Progenitor cell of endocrine pancreas (in vitro differentiated cells): ENCODE data around the gene CSRNP3. TPM values are rescaled to one million over a fixed set of nuclear protein-coding genes. Genes with fewer than 3 reads are reported as not detected.

Experiments
- DNase-seq: peaks from one replicate; pipeline ENCODE4 v3.0.0; 2021; ENCODE audit warnings: low spot score; ENCODE audit not compliant: unreplicated experiment
- H3K27ac Mint-ChIP-seq: 2 replicates; pipeline ENCODE4 v1.8.0; 2021; ENCODE audit warnings: mild to moderate bottlenecking, moderate library complexity, mixed read lengths
- H3K27me3 Mint-ChIP-seq: 2 replicates; pipeline ENCODE4 v1.8.0; 2021; ENCODE audit warnings: mixed read lengths
- H3K36me3 Mint-ChIP-seq: 2 replicates; pipeline ENCODE4 v1.8.0; 2022; ENCODE audit warnings: mixed read lengths; ENCODE audit not compliant: insufficient read depth
- H3K4me1 Mint-ChIP-seq: 2 replicates; pipeline ENCODE4 v1.8.0; 2021; ENCODE audit warnings: low read depth, mixed read lengths
- H3K4me3 Mint-ChIP-seq: 2 replicates; pipeline ENCODE4 v1.8.0; 2021; ENCODE audit warnings: low read depth, mild to moderate bottlenecking, moderate library complexity, mixed read lengths
- H3K9me3 Mint-ChIP-seq: 2 replicates; pipeline ENCODE4 v1.8.0; 2021; ENCODE audit warnings: low read depth, mixed read lengths
- CTCF ChIP-seq: fragments of 200-600 bp; sonication (generic); IDR thresholded peaks from one replicate; pipeline ENCODE4 v1.5.0; 2021; ENCODE audit warnings: antibody characterized with exemption, mild to moderate bottlenecking; ENCODE audit not compliant: unreplicated experiment
- total RNA-seq: library from RNA; stranded (reverse); gene quantifications from 2 replicates; pipeline ENCODE4 v1.2.1, GENCODE V29; 2021

CSRNP3 gene
- total RNA-seq, 1 donor from 2014 or later = 10.7 TPM

GRCh38 chr2:165635532-165635931 lies 166.0 kb downstream of the CSRNP3 start:
- H3K27me3 Mint-ChIP-seq = no peaks in the 10 kb centered on the region
- H3K27ac Mint-ChIP-seq = no peak overlapping the region
- no peaks in the 10 kb centered on the region for H3K9me3 Mint-ChIP-seq
- H3K4me3 Mint-ChIP-seq = no peak overlapping the region
- TF ChIP-seq CTCF = no peak
- peaks cover 6% of the 10 kb centered on the region for H3K4me1 Mint-ChIP-seq
- DNase-seq = no peak
- H3K36me3 Mint-ChIP-seq = no peaks in the 10 kb centered on the region

GRCh38 chr2:165636959-165637358 lies 167.5 kb downstream of the CSRNP3 start:
- Mint-ChIP-seq H3K4me1 (peaks cover 6% of the 10 kb centered on the region), H3K36me3 (no peaks in the 10 kb centered on the region), H3K4me3 (no peak overlapping the region), H3K27me3 (no peaks in the 10 kb centered on the region), H3K9me3 (no peaks in the 10 kb centered on the region), H3K27ac (no peak overlapping the region)
- no peak for DNase-seq
- TF ChIP-seq CTCF = no peak

- H3K27ac Mint-ChIP-seq = no peak overlapping the region
Measured at GRCh38 chr2:165637396-165637795, 167.9 kb downstream of the CSRNP3 start.

GRCh38 chr2:165639504-165639903 lies 170.0 kb downstream of the CSRNP3 start:
- H3K27ac Mint-ChIP-seq = no peak overlapping the region
- peaks cover 7% of the 10 kb centered on the region for H3K9me3 Mint-ChIP-seq
- peaks cover 3% of the 10 kb centered on the region for H3K36me3 Mint-ChIP-seq
- DNase-seq = no peak
- no peaks in the 10 kb centered on the region for H3K27me3 Mint-ChIP-seq
- no peak for TF ChIP-seq CTCF
- H3K4me1 Mint-ChIP-seq = peaks cover 4% of the 10 kb centered on the region
- H3K4me3 Mint-ChIP-seq = no peak overlapping the region

More at GRCh38 chr2:165637396-165637795, 167.9 kb downstream of the CSRNP3 start:
- H3K4me1 Mint-ChIP-seq = peaks cover 6% of the 10 kb centered on the region
- H3K36me3 Mint-ChIP-seq = no peaks in the 10 kb centered on the region
- H3K4me3 Mint-ChIP-seq = no peak overlapping the region
- no peak for DNase-seq
- no peak for TF ChIP-seq CTCF
- no peaks in the 10 kb centered on the region for H3K9me3 Mint-ChIP-seq
- no peaks in the 10 kb centered on the region for H3K27me3 Mint-ChIP-seq

GRCh38 chr2:165640247-165640929 lies 170.9 kb downstream of the CSRNP3 start:
- H3K4me1 Mint-ChIP-seq = no peaks in the 10 kb centered on the region
- no peak overlapping the region for H3K27ac Mint-ChIP-seq
- peaks cover 3% of the 10 kb centered on the region for H3K36me3 Mint-ChIP-seq
- peaks cover 7% of the 10 kb centered on the region for H3K9me3 Mint-ChIP-seq
- no peak overlapping the region for H3K4me3 Mint-ChIP-seq
- no peak for DNase-seq
- H3K27me3 Mint-ChIP-seq = no peaks in the 10 kb centered on the region
- TF ChIP-seq CTCF = no peak
